Bronchial epithelial cell (primary cell): ENCODE data around the gene KCNJ14. TPM values are rescaled to one million over a fixed set of nuclear protein-coding genes. Genes with fewer than 3 reads are reported as not detected.

ENCODE experiments used
- DNase-seq: peaks from one replicate; pipeline ENCODE4 v3.0.0-alpha.2; 2010; ENCODE audit warnings: low read depth
- FAIRE-seq: peaks from 2 replicates; lab custom pipeline; 2011; peaks lifted over from hg19 to GRCh38; lab: Jason Lieb, UNC
- H3K27me3 ChIP-seq: 2 replicates; pipeline ENCODE4 v1.5.1; 2011; ENCODE audit warnings: low read length; ENCODE audit not compliant: control insufficient read depth, insufficient read depth
- H3K36me3 ChIP-seq: 2 replicates; pipeline ENCODE4 v1.5.1; 2011; ENCODE audit warnings: low read length; ENCODE audit not compliant: control insufficient read depth, insufficient read depth
- H3K4me3 ChIP-seq: 2 replicates; pipeline ENCODE4 v1.5.1; 2011; ENCODE audit warnings: mild to moderate bottlenecking, low read depth, low read length, control low read depth
- CTCF ChIP-seq: IDR thresholded peaks from 2 replicates; pipeline ENCODE4 v1.5.1; 2011; ENCODE audit warnings: mild to moderate bottlenecking, moderate library complexity, low read length, control low read depth, inconsistent platforms; ENCODE audit not compliant: insufficient read depth, severe bottlenecking
- total RNA-seq: library from RNA; depleted of rRNA; stranded (reverse); fragments of >200 nt; gene quantifications from 2 replicates; pipeline ENCODE4 v1.2.1, GENCODE V29; 2014

KCNJ14 gene
- 1.0 and 1.1 TPM in 2 replicates for total RNA-seq

GRCh38 chr19:48455171-48455907, at the start of gene KCNJ14:
TSS of gene KCNJ14 (plus strand) at chr19:48455574. CDS start at chr19:48461725, 6,151 bp downstream.
- Histone ChIP-seq H3K4me3 (no peak within 1 kb of the TSS), H3K36me3 (peaks cover 41% of the 10 kb centered on the region), H3K27me3 (no peaks in the 10 kb centered on the region)
- no peak for FAIRE-seq
- TF ChIP-seq CTCF: no peak
- DNase-seq: no peak

- peak; percentile 86 for FAIRE-seq
Observed at GRCh38 chr19:48405850-48406249, 49.5 kb upstream of the KCNJ14 start.

DNA sequence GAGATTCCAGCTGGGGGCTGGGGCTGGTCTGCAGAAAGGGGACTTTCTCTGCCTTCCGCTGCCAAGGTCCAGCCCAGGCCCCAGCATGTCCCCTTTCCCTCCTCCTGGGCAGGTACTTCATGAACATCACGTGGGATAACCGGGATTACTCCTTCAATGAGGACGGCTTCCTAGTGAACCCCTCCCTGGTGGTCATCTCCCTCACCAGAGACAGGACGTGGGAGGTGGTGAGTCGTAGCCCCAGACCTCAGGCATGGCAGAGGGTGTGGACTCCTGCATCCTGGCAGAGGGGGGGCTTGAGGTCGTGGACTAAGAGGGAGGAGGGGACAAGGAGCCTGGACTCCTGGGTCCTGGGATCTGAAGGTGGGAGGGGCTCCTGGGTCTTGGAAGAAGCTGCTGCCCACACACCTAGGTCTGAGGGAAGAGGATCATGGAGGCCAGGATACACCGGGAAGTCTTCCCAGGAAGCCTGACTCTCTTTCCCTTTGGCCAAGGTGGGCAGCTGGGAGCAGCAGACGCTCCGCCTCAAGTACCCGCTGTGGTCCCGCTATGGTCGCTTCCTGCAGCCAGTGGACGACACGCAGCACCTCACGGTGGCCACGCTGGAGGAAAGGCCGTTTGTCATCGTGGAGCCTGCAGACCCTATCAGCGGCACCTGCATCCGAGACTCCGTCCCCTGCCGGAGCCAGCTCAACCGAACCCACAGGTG, 41.3 kb upstream of the KCNJ14 start:
- FAIRE-seq: no peak

More at GRCh38 chr19:48405850-48406249, 49.5 kb upstream of the KCNJ14 start:
- Histone ChIP-seq H3K36me3 (no peaks in the 10 kb centered on the region), H3K27me3 (no peaks in the 10 kb centered on the region), H3K4me3 (no peak overlapping the region)
- DNase-seq: peak; percentile 49
- TF ChIP-seq CTCF: no peak

DNA sequence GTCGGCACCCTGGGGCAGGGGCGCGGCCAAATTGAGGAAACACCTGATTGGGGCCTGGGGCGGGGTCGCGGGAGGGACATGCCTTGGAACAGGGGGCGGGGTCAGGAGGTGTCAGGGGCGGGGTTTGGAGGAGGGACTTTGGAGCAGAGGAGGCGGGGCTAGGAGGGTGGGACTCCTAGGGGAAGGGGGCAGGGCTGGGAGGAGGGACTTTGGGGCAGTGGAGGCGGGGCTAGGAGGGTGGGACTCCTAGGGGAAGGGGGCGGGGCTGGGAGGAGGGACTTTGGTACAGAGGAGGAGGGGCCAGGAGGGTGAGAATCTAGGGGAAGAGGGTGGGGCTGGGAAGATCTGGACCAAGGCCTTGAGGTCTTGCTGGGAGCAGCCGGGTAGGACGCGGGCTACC, 40.0 kb upstream of the KCNJ14 start:
- DNase-seq (peak; percentile 57), FAIRE-seq (no peak)
- no peak for TF ChIP-seq CTCF
- Histone ChIP-seq H3K4me3 (no peak overlapping the region), H3K36me3 (no peaks in the 10 kb centered on the region), H3K27me3 (peaks cover 4% of the 10 kb centered on the region)

More for the DNA sequence above, 41.3 kb upstream of the KCNJ14 start:
- no peaks in the 10 kb centered on the region for H3K36me3 ChIP-seq
- peaks cover 4% of the 10 kb centered on the region for H3K27me3 ChIP-seq
- H3K4me3 ChIP-seq: no peak overlapping the region
- DNase-seq: peak; percentile 48
- TF ChIP-seq CTCF: no peak

DNA sequence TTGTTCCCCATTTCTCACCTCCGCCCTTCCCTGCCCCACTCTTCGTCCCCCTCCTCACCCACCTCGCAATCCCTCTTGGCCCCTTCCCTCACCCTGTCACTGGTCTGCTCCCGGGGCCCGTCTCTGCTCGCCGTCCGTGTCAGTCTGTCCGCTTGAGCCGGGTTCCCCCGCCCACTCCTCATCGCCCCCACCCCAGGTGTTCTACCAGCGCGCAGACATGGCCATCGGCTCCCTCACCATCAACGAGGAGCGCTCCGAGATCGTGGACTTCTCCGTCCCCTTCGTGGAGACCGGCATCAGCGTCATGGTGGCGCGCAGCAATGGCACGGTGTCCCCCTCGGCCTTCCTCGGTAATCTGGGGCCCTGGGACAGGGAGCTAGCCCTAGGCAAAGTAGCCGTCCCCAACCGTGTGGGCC, 39.6 kb upstream of the KCNJ14 start:
- Histone ChIP-seq H3K27me3 (peaks cover 4% of the 10 kb centered on the region), H3K4me3 (no peak overlapping the region), H3K36me3 (no peaks in the 10 kb centered on the region)
- no peak for DNase-seq
- FAIRE-seq: no peak
- TF ChIP-seq CTCF: no peak
